ENCODE results near the gene MRPL24. TPM values are rescaled to one million over a fixed set of nuclear protein-coding genes. Genes with fewer than 3 reads are reported as not detected.

Gene MRPL24
- total RNA-seq, 4 donors from 2014 or later = 34.0 to 44.9 (median 41.5) TPM

DNA sequence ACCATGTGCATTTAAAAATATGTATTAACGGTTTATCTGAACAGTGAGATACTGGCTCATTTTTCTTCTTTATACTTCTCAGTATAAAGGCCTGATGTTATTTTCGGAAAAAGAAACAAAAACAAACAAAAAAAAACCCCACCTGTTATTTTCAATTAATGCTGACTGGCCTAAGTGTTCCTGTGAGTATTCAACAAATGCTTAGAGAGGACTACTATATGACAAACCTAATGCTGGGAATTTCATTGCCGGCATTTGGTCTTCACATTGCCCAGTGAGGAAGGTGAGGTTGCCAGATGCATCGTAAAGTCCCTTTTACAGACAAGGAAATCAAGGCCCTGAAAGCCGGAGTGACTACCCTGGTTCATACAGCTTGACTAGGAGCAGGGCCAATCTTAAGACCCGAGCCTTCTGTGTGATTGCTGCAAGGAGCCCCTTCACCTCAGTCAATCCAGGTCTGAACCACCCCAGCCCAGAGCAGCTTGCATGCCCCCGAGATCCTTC lies 599 bp downstream of the MRPL24 start:
- H3K4me3 ChIP-seq (ENCODE audit: low read depth, poor library complexity, severe bottlenecking) = peak overlapping the region; percentile 67
- WGBS, 2 donors = 16 to 17% methylated on average over 7 of the region's 7 CpGs
- intact Hi-C loops (cut with DNase I; ENCODE audit: low total_unique reads) = no loop called here
- TF ChIP-seq, protein P1, sequence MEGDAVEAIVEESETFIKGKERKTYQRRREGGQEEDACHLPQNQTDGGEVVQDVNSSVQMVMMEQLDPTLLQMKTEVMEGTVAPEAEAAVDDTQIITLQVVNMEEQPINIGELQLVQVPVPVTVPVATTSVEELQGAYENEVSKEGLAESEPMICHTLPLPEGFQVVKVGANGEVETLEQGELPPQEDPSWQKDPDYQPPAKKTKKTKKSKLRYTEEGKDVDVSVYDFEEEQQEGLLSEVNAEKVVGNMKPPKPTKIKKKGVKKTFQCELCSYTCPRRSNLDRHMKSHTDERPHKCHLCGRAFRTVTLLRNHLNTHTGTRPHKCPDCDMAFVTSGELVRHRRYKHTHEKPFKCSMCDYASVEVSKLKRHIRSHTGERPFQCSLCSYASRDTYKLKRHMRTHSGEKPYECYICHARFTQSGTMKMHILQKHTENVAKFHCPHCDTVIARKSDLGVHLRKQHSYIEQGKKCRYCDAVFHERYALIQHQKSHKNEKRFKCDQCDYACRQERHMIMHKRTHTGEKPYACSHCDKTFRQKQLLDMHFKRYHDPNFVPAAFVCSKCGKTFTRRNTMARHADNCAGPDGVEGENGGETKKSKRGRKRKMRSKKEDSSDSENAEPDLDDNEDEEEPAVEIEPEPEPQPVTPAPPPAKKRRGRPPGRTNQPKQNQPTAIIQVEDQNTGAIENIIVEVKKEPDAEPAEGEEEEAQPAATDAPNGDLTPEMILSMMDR (IDR thresholded peaks at IDR 0.05) = no peak
- TF ChIP-seq POLR2A (IDR thresholded peaks at IDR 0.05) = no peak
- peak in 1 of 2 donors; percentile 42 for DNase-seq (ENCODE audit: low spot score in 2 of 2)

DNA sequence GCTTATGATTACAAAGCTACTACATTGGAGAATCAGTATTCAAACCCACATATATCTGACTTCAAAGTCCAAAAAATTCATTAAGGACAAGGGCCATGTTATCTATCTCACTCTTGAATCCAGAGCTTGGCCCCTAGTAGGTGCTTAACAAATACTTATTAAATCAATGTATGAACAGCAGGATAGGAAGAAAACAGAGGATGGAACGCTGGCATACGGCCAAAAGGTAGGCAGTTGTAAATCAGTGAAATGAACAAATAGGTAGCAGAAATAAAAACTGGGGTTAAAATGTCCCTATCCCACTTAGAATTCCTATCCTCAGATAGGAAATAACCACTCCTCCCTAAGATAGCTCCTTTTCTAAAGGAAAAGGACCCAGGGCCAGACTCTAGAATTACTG lies 2.0 kb downstream of the MRPL24 start:
- DNase-seq (ENCODE audit: low spot score in 2 of 2) = no peak
- intact Hi-C loops (cut with DNase I; ENCODE audit: low total_unique reads) = no loop called here
- 70 to 76% methylated on average over 2 of the region's 2 CpGs for WGBS, 2 donors
- TF ChIP-seq, protein P1 (IDR thresholded peaks at IDR 0.05) = no peak
- no peak for TF ChIP-seq POLR2A (IDR thresholded peaks at IDR 0.05)
- H3K4me3 ChIP-seq (ENCODE audit: low read depth, poor library complexity, severe bottlenecking) = no peak overlapping the region

DNA sequence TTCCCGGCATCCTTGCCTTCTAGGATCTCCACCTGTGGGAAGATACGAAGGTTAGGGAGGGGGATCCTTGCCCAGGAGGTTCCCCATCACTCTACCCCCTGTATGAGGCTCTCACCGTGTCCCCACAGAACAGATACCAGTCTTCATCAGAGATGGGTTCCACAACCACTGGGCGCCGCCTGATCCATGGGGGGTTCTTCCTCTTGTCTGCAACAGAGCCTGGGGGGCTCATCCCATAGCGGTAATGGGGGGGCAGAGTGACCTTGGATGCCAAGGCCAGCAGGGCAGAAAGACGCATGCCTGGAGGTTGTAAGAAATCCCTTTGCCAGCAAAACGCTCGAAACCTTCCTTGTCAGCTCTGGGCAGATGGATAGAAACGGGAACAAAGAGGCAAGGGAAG lies 2.5 kb downstream of the MRPL24 start:
- DNase-seq (ENCODE audit: low spot score in 2 of 2) = no peak
- no peak overlapping the region for H3K4me3 ChIP-seq (ENCODE audit: low read depth, poor library complexity, severe bottlenecking)
- intact Hi-C loops (cut with DNase I; ENCODE audit: low total_unique reads) = no loop called here
- 89 to 90% methylated on average over 10 of the region's 10 CpGs for WGBS, 2 donors
- TF ChIP-seq, protein P1 (IDR thresholded peaks at IDR 0.05) = no peak
- no peak for TF ChIP-seq POLR2A (IDR thresholded peaks at IDR 0.05)

DNA sequence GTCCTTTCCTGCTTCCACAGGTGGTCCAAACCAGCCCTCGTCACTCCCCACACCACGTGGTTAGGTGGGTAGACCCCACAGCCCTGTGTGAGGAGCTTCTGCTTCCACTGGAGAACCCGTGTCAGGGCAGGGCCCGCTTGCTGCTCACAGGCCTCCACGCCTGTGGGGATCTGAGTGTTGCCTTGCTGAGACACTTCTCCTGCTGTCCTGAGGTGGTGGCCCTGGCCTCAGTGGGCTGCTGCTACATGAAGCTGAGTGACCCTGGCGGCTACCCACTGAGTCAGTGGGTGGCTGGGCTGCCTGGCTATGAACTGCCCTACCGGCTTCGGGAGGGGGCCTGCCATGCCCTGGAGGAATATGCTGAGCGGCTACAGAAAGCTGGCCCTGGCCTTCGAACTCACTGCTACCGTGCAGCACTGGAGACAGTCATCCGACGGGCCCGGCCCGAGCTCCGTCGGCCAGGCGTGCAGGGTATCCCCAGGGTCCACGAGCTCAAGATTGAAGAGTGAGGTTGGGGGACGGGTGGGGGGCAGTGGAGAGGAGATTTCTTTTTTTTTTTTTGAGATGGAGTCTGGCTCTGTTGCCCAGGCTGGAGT lies 6.8 kb downstream of the MRPL24 start:
- intact Hi-C loops (cut with DNase I; ENCODE audit: low total_unique reads) = no loop called here
- DNase-seq (ENCODE audit: low spot score in 2 of 2) = no peak
- H3K4me3 ChIP-seq (ENCODE audit: low read depth, poor library complexity, severe bottlenecking) = no peak overlapping the region
- WGBS, 2 donors = 88 to 89% methylated on average over 19 to 20 of the region's 20 CpGs
- no peak for TF ChIP-seq POLR2A (IDR thresholded peaks at IDR 0.05)
- TF ChIP-seq, protein P1 (IDR thresholded peaks at IDR 0.05) = no peak

DNA sequence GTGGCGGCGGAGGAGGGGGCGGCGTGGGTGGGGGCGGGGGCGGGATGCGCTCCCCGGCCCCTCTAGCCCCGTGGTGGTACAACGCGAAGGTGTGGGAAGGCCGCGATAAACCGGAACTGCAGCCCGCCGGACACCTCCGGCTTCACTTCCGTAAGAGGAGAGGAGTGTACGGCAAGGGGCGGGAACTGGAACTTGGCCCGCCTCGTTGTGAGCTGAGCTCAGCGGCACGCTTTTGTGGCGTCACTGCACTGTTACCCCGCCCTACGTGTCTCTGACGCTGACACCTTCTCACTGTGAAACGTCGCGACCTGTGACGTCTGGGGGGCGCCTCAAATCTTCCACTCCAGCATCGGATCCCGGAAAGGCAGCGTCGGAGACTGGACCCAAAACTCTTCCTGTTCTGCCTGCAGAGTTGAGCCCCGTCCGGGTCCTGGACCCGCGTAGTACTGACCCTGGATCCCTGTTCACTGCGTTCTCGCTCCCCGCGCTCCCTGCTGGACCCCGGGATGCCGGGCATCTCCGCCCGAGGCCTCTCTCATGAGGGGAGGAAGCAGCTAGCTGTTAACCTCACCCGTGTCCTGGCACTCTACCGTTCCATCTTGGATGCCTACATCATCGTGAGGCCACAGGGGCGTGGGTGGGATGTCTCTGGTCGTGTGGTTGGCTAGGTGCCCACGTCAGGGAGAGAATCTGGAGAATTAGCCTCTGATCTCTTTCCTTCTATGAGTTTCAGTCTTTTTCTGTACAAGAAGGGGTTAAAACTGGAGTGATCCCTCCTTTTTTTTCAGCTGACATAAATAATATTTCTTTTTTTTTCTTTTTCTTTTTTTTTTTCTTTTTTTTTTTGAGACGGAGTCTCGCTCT lies 12.1 kb downstream of the MRPL24 start, which contains the start of gene ISG20L2:
Gene ISG20L2 (minus strand): TSS at position 168 of the 864 bp plus-strand sequence. CDS start 1,114 bp downstream, outside the sequence.
- 1 to 2% methylated on average over 20 to 44 of the region's 57 CpGs for WGBS, 2 donors
- H3K4me3 ChIP-seq (ENCODE audit: low read depth, poor library complexity, severe bottlenecking) = peak within 1 kb of the TSS; percentile 83
- peak; percentile 97 to 99 for DNase-seq (ENCODE audit: low spot score in 2 of 2)
- intact Hi-C loops (cut with DNase I; ENCODE audit: low total_unique reads) = no loop called here
- TF ChIP-seq POLR2A (IDR thresholded peaks at IDR 0.05) = no peak
- TF ChIP-seq, protein P1 (IDR thresholded peaks at IDR 0.05) = no peak
